ENCODE measurements around the gene PDE6C.

- TF ChIP-seq RNF2 (IDR thresholded peaks at IDR 0.05; ENCODE audit: borderline replicate concordance, low read depth, low read length, missing control alignments, poor library complexity, severe bottlenecking), result no peak
- TF ChIP-seq, protein P1, sequence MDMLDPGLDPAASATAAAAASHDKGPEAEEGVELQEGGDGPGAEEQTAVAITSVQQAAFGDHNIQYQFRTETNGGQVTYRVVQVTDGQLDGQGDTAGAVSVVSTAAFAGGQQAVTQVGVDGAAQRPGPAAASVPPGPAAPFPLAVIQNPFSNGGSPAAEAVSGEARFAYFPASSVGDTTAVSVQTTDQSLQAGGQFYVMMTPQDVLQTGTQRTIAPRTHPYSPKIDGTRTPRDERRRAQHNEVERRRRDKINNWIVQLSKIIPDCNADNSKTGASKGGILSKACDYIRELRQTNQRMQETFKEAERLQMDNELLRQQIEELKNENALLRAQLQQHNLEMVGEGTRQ (IDR thresholded peaks at IDR 0.05; ENCODE audit: low read length), result no peak
- TF ChIP-seq EZH2 (IDR thresholded peaks at IDR 0.05; ENCODE audit: low read depth, low read length, severe bottlenecking), result no peak
- TF ChIP-seq CTCF (IDR thresholded peaks at IDR 0.05; ENCODE audit: control extremely low read depth in 1 of 3, insufficient read depth in 1 of 3, low read depth in 1 of 3, low read length in 3 of 3), result no peak
- TF ChIP-seq RBBP5 (IDR thresholded peaks at IDR 0.05; ENCODE audit: borderline replicate concordance, low read depth, low read length), result no peak
- no peak for TF ChIP-seq RFX5 (IDR thresholded peaks at IDR 0.05; ENCODE audit: borderline replicate concordance, low read depth, low read length)
- no peak for TF ChIP-seq HDAC2 (IDR thresholded peaks at IDR 0.05; ENCODE audit: borderline replicate concordance in 1 of 2, low read depth in 2 of 2, low read length in 2 of 2)
- no peak for TF ChIP-seq JUND (IDR thresholded peaks at IDR 0.05; ENCODE audit: low read length)
- no peak for TF ChIP-seq CBX5 (IDR thresholded peaks at IDR 0.05; ENCODE audit: low read depth, low read length)
Measured at GRCh38 chr10:93598157-93598556, 14.2 kb upstream of the PDE6C start.

Data from H1 (cell line).